ENCODE measurements around the gene PRR18. TPM values are rescaled to one million over a fixed set of nuclear protein-coding genes. Genes with fewer than 3 reads are reported as not detected.

PRR18 gene
- total and polyA plus RNA-seq, 2 of the 13 experiments (the other 11 are each of a cell fraction or from before 2014, with no cell fraction given), result 0.04 TPM

GRCh38 chr6:166342349-166343149, 34.4 kb upstream of the PRR18 start, which contains the start of gene SFT2D1 (continued):
- TF ChIP-seq ZBTB40 (IDR thresholded peaks at IDR 0.05) (peak; percentile 63; the same call in 1 of the 2 replicates), ZBTB40 (CRISPR knock-in tag; IDR thresholded peaks at IDR 0.05) (peak; percentile 82), ZNF570 (CRISPR knock-in tag; IDR thresholded peaks at IDR 0.05; ENCODE audit: borderline replicate concordance) (no peak), ZNF576 (CRISPR knock-in tag; IDR thresholded peaks at IDR 0.05) (0 out of 2 replicates have a peak, but pooled peaks have one; percentile 74), ZNF709 (CRISPR knock-in tag; IDR thresholded peaks at IDR 0.05) (peak; percentile 92), SYNCRIP (IDR thresholded peaks at IDR 0.05; ENCODE audit: insufficient read depth, low read depth, low read length) (no peak), ZHX2 (IDR thresholded peaks at IDR 0.05; ENCODE audit: low read depth) (no peak), ZHX2 (CRISPR knock-in tag; IDR thresholded peaks at IDR 0.05; ENCODE audit: borderline replicate concordance) (no peak; the same call in none of the 2 replicates), ZBTB7A (CRISPR knock-in tag; IDR thresholded peaks at IDR 0.05) (peak; percentile 96), KLF6 (CRISPR knock-in tag; IDR thresholded peaks at IDR 0.05) (peak; percentile 94), ZNF562 (CRISPR knock-in tag; IDR thresholded peaks at IDR 0.05; ENCODE audit: borderline replicate concordance) (no peak; the same call in 1 of the 2 replicates), RBM39 (IDR thresholded peaks at IDR 0.05; ENCODE audit: low read depth, low read length, poor library complexity, severe bottlenecking) (peak; percentile 96), CEBPB (IDR thresholded peaks at IDR 0.05; ENCODE audit: borderline replicate concordance, low read depth, low read length) (no peak), SOX5 (CRISPR knock-in tag; IDR thresholded peaks at IDR 0.05; ENCODE audit: borderline replicate concordance) (no peak)

All from HepG2 (cell line).